WTC11 (cell line): ENCODE results near the gene URB1. TPM values are rescaled to one million over a fixed set of nuclear protein-coding genes. Genes with fewer than 3 reads are reported as not detected.

ENCODE experiments used
- ATAC-seq: fragments of 200-7000 bp; cut with Tn5 transposase; 2 replicates; pipeline ENCODE4 v1.10.0; 2021; ENCODE audit warnings: mild to moderate bottlenecking, moderate library complexity
- CTCF ChIA-PET: fragments of 300-600 bp; sonication (Branson Sonifier 250); formaldehyde crosslinking; loops from one replicate; lab custom pipeline; 2021; ENCODE audit warnings: antibody characterized with exemption; lab: Charles Lee
- POLR2A ChIA-PET: fragments of 350-600 bp; sonication (Branson Sonifier 250); formaldehyde crosslinking; loops from one replicate; lab custom pipeline; 2021; ENCODE audit warnings: antibody characterized with exemption; lab: Charles Lee
- DNase-seq: peaks from one replicate; pipeline ENCODE4 v3.0.0; 2021; ENCODE audit warnings: low spot score
- H3K27ac Mint-ChIP-seq: 2 replicates; pipeline ENCODE4 v1.8.0; 2021; ENCODE audit warnings: mixed read lengths
- H3K27me3 Mint-ChIP-seq: 2 replicates; pipeline ENCODE4 v1.8.0; 2021; ENCODE audit warnings: low read depth, mild to moderate bottlenecking, moderate library complexity, mixed read lengths
- H3K36me3 Mint-ChIP-seq: 2 replicates; pipeline ENCODE4 v1.8.0; 2021; ENCODE audit warnings: mixed read lengths
- H3K4me1 Mint-ChIP-seq: 2 replicates; pipeline ENCODE4 v1.8.0; 2022; ENCODE audit warnings: mixed read lengths
- H3K4me3 Mint-ChIP-seq: 2 replicates; pipeline ENCODE4 v1.8.0; 2021; ENCODE audit warnings: mild to moderate bottlenecking, moderate library complexity, mixed read lengths
- H3K9me3 Mint-ChIP-seq: 2 replicates; pipeline ENCODE4 v1.8.0; 2021; ENCODE audit warnings: mixed read lengths
- AR ChIP-seq: fragments of 250-450 bp; sonication (Bioruptor Pico); IDR thresholded peaks from 2 replicates; pipeline ENCODE4 v1.9.0; 2021; ENCODE audit warnings: mild to moderate bottlenecking
- ATF3 ChIP-seq: sonication (generic); formaldehyde crosslinking; conservative IDR thresholded peaks from 2 replicates; pipeline ENCODE4 v1.8.1; 2022; ENCODE audit warnings: mild to moderate bottlenecking, missing genetic modification reagents
- CREM ChIP-seq: sonication (generic); formaldehyde crosslinking; IDR thresholded peaks from 2 replicates; pipeline ENCODE4 v1.8.1; 2022; ENCODE audit warnings: mild to moderate bottlenecking, missing genetic modification reagents, moderate library complexity
- EMX1 ChIP-seq: fragments of 250-450 bp; sonication (Bioruptor Pico); IDR thresholded peaks from 2 replicates; pipeline ENCODE4 v1.8.0; 2021; ENCODE audit warnings: mild to moderate bottlenecking
- FOXP4 ChIP-seq: sonication (generic); formaldehyde crosslinking; IDR thresholded peaks from 2 replicates; pipeline ENCODE4 v1.8.0; 2022; ENCODE audit warnings: mild to moderate bottlenecking, missing genetic modification reagents
- HMGA2 ChIP-seq: fragments of 250-450 bp; sonication (Bioruptor Pico); IDR thresholded peaks from 2 replicates; pipeline ENCODE4 v1.4.0; 2021; ENCODE audit warnings: mild to moderate bottlenecking, moderate library complexity
- HMGXB4 ChIP-seq: sonication (generic); formaldehyde crosslinking; IDR thresholded peaks from 2 replicates; pipeline ENCODE4 v1.8.1; 2023; ENCODE audit warnings: mild to moderate bottlenecking, moderate library complexity, missing genetic modification reagents
- MAX ChIP-seq: sonication (generic); formaldehyde crosslinking; IDR thresholded peaks from 2 replicates; pipeline ENCODE4 v1.8.0; 2022; ENCODE audit warnings: mild to moderate bottlenecking, missing genetic modification reagents
- MXD4 ChIP-seq: fragments of 250-450 bp; sonication (Bioruptor Pico); IDR thresholded peaks from 2 replicates; pipeline ENCODE4 v1.8.0; 2021; ENCODE audit warnings: mild to moderate bottlenecking, moderate library complexity, borderline replicate concordance
- NFE2L1 ChIP-seq: sonication (generic); formaldehyde crosslinking; IDR thresholded peaks from 2 replicates; pipeline ENCODE4 v1.8.1; 2023; ENCODE audit warnings: missing genetic modification reagents
- NR3C1 ChIP-seq: sonication (generic); formaldehyde crosslinking; conservative IDR thresholded peaks from 2 replicates; pipeline ENCODE4 v1.8.1; 2023; ENCODE audit warnings: low read depth, mild to moderate bottlenecking, missing genetic modification reagents
- PRRX2 ChIP-seq: fragments of 250-450 bp; sonication (Bioruptor Pico); IDR thresholded peaks from 2 replicates; pipeline ENCODE4 v1.8.0; 2021; ENCODE audit warnings: mild to moderate bottlenecking
- RELA ChIP-seq: sonication (generic); formaldehyde crosslinking; IDR thresholded peaks from 2 replicates; pipeline ENCODE4 v1.8.1; 2022; ENCODE audit warnings: missing genetic modification reagents, mild to moderate bottlenecking, borderline replicate concordance
- STAT6 ChIP-seq: sonication (generic); formaldehyde crosslinking; conservative IDR thresholded peaks from 2 replicates; pipeline ENCODE4 v1.8.1; 2023; ENCODE audit warnings: mild to moderate bottlenecking, low read depth, missing genetic modification reagents, moderate library complexity
- ZBTB43 ChIP-seq: sonication (generic); formaldehyde crosslinking; IDR thresholded peaks from 2 replicates; pipeline ENCODE4 v1.8.1; 2023; ENCODE audit warnings: mild to moderate bottlenecking, missing genetic modification reagents
- ZNF121 ChIP-seq: sonication (generic); formaldehyde crosslinking; IDR thresholded peaks from 2 replicates; pipeline ENCODE4 v1.8.0; 2023; ENCODE audit warnings: missing genetic modification reagents
- ZNF317 ChIP-seq: sonication (generic); formaldehyde crosslinking; IDR thresholded peaks from 2 replicates; pipeline ENCODE4 v1.8.1; 2023; ENCODE audit warnings: low read depth, mild to moderate bottlenecking, moderate library complexity, missing genetic modification reagents, borderline replicate concordance
- total RNA-seq: library from RNA; stranded (reverse); gene quantifications from 3 replicates; pipeline ENCODE4 v1.2.3, GENCODE V29; 2021
- TF ChIP-seq, protein P1 (sequence below): sonication (generic); formaldehyde crosslinking; IDR thresholded peaks from 2 replicates; pipeline ENCODE4 v1.8.0; 2023; ENCODE audit warnings: missing genetic modification reagents

The URB1 gene
- total RNA-seq, 1 experiment from 2014 or later: 38.7 TPM

GRCh38 chr21:32320059-32320458 lies 72.8 kb downstream of the URB1 start (continued):
- TF ChIP-seq HMGXB4 (no peak), ZNF317 (CRISPR knock-in tag) (no peak), MXD4 (no peak), ATF3 (no peak), HMGA2 (CRISPR knock-in tag) (no peak)
- TF ChIP-seq, all 79 proteins: peak for 0

DNA sequence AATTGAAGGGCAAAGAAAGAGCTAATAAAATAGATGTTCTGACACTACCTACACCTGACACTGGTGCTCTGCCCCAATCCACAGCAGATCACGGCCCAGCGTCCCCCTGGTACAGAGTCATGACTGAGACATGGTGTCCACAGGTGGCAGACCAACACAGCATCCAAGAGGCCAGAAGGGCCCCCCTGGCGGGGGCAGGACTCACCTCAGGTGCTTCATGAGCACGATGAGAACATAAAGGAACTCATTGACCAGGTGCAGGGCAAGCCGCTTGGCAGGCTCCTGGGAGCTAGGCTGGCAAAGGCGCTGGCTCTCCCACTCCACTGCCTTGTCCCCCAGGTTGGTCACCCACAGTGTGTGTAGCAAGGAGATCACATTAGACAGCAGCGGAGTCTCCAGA lies 73.8 kb downstream of the URB1 start:
- Mint-ChIP-seq H3K27ac (no peak overlapping the region), H3K27me3 (no peaks in the 10 kb centered on the region), H3K36me3 (peaks cover 78% of the 10 kb centered on the region), H3K9me3 (no peaks in the 10 kb centered on the region), H3K4me1 (no peaks in the 10 kb centered on the region), H3K4me3 (no peak overlapping the region)
- POLR2A ChIA-PET: no interaction called here
- ATAC-seq: no peak
- CTCF ChIA-PET: no interaction called here
- no peak for DNase-seq
- no peak for TF ChIP-seq ZNF121
- TF ChIP-seq RELA (CRISPR knock-in tag): no peak
- no peak for TF ChIP-seq STAT6 (CRISPR knock-in tag)
- no peak for TF ChIP-seq NR3C1 (CRISPR knock-in tag)
- TF ChIP-seq AR: no peak
- TF ChIP-seq, protein P1, sequence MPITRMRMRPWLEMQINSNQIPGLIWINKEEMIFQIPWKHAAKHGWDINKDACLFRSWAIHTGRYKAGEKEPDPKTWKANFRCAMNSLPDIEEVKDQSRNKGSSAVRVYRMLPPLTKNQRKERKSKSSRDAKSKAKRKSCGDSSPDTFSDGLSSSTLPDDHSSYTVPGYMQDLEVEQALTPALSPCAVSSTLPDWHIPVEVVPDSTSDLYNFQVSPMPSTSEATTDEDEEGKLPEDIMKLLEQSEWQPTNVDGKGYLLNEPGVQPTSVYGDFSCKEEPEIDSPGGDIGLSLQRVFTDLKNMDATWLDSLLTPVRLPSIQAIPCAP (CRISPR knock-in tag): no peak
- TF ChIP-seq MAX (CRISPR knock-in tag): no peak
- no peak for TF ChIP-seq PRRX2 (CRISPR knock-in tag)
- TF ChIP-seq ZBTB43 (CRISPR knock-in tag): no peak
- TF ChIP-seq FOXP4 (CRISPR knock-in tag): no peak
- TF ChIP-seq NFE2L1: no peak
- TF ChIP-seq EMX1 (CRISPR knock-in tag): no peak
- no peak for TF ChIP-seq CREM (CRISPR knock-in tag)
- TF ChIP-seq, all 79 proteins: peak for 0
